HEK293T (cell line): Measurements from ENCODE around the gene ERVMER34-1.

Experiments used
- CTCF ChIA-PET: fragments of 350-600 bp; formaldehyde crosslinking; extraction: SDS; loops from one replicate; lab custom pipeline; 2021; ENCODE audit warnings: antibody characterized with exemption, inconsistent platforms; lab: Yijun Ruan, JAX
- POLR2A ChIA-PET: fragments of 350-600 bp; formaldehyde crosslinking; extraction: SDS; loops from one replicate; lab custom pipeline; 2020; ENCODE audit warnings: antibody characterized with exemption, inconsistent platforms; lab: Yijun Ruan, JAX
- DNase-seq: peaks from one replicate; pipeline ENCODE4 v3.0.0; 2012; ENCODE audit warnings: mixed read lengths; ENCODE audit errors: extremely low spot score
- ARNT ChIP-seq: fragments of 450-650 bp; IDR thresholded peaks from 2 replicates; pipeline ENCODE4 v1.6.1; 2017; ENCODE audit warnings: mild to moderate bottlenecking
- BHLHE40 ChIP-seq: fragments of 450-650 bp; IDR thresholded peaks from 2 replicates; pipeline ENCODE4 v1.6.1; 2016; ENCODE audit warnings: mild to moderate bottlenecking, moderate library complexity, borderline replicate concordance
- CTBP1 ChIP-seq: fragments of 450-650 bp; IDR thresholded peaks from 2 replicates; pipeline ENCODE4 v1.6.1; 2016; ENCODE audit warnings: borderline replicate concordance
- ELF4 ChIP-seq: fragments of 450-650 bp; IDR thresholded peaks from 2 replicates; pipeline ENCODE4 v1.6.1; 2017; ENCODE audit warnings: antibody characterized with exemption
- FOXA1 ChIP-seq: fragments of 450-650 bp; IDR thresholded peaks from 2 replicates; pipeline ENCODE4 v1.6.1; 2016; ENCODE audit warnings: mild to moderate bottlenecking
- FOXK2 ChIP-seq: fragments of 450-650 bp; IDR thresholded peaks from 2 replicates; pipeline ENCODE4 v1.6.1; 2016; ENCODE audit warnings: mild to moderate bottlenecking
- FOXM1 ChIP-seq: fragments of 450-650 bp; IDR thresholded peaks from 2 replicates; pipeline ENCODE4 v1.6.1; 2017; ENCODE audit warnings: mild to moderate bottlenecking, borderline replicate concordance
- HDGF ChIP-seq: fragments of 450-650 bp; IDR thresholded peaks from 2 replicates; pipeline ENCODE4 v1.6.1; 2017; ENCODE audit warnings: antibody characterized with exemption, borderline replicate concordance
- L3MBTL2 ChIP-seq: fragments of 450-650 bp; conservative IDR thresholded peaks from 2 replicates; pipeline ENCODE4 v1.6.1; 2016; ENCODE audit warnings: mild to moderate bottlenecking
- LEF1 ChIP-seq: fragments of 450-650 bp; IDR thresholded peaks from 2 replicates; pipeline ENCODE4 v1.6.1; 2017; ENCODE audit warnings: mild to moderate bottlenecking, borderline replicate concordance
- NFRKB ChIP-seq: fragments of 450-650 bp; IDR thresholded peaks from 2 replicates; pipeline ENCODE4 v1.6.1; 2016; ENCODE audit warnings: mild to moderate bottlenecking, moderate library complexity
- SP1 ChIP-seq: fragments of 450-650 bp; IDR thresholded peaks from 2 replicates; pipeline ENCODE4 v1.6.1; 2017
- SUZ12 ChIP-seq: fragments of 450-650 bp; IDR thresholded peaks from 2 replicates; pipeline ENCODE4 v1.6.1; 2016; ENCODE audit warnings: mild to moderate bottlenecking
- TARDBP ChIP-seq: fragments of 450-650 bp; IDR thresholded peaks from 2 replicates; pipeline ENCODE4 v1.6.1; 2016
- ZNF384 ChIP-seq: fragments of 450-650 bp; IDR thresholded peaks from 2 replicates; pipeline ENCODE4 v1.6.1; 2016
- TF ChIP-seq, protein P1 (sequence below): fragments of 450-650 bp; IDR thresholded peaks from 2 replicates; pipeline ENCODE4 v1.6.1; 2016

The ERVMER34-1 gene, protein sequence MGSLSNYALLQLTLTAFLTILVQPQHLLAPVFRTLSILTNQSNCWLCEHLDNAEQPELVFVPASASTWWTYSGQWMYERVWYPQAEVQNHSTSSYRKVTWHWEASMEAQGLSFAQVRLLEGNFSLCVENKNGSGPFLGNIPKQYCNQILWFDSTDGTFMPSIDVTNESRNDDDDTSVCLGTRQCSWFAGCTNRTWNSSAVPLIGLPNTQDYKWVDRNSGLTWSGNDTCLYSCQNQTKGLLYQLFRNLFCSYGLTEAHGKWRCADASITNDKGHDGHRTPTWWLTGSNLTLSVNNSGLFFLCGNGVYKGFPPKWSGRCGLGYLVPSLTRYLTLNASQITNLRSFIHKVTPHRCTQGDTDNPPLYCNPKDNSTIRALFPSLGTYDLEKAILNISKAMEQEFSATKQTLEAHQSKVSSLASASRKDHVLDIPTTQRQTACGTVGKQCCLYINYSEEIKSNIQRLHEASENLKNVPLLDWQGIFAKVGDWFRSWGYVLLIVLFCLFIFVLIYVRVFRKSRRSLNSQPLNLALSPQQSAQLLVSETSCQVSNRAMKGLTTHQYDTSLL

GRCh38 chr4:52750819-52751486 is at the start of gene ERVMER34-1:
ERVMER34-1 (minus strand) TSS chr4:52751425; CDS start chr4:52745520, 5,905 bp downstream.
- DNase-seq = no peak
- TF ChIP-seq ARNT (no peak), BHLHE40 (no peak), SUZ12 (no peak), FOXM1 (no peak), LEF1 (no peak), CTBP1 (no peak), HDGF (no peak), ELF4 (no peak), L3MBTL2 (no peak), TARDBP (no peak), FOXA1 (no peak)
- TF ChIP-seq, protein P1, sequence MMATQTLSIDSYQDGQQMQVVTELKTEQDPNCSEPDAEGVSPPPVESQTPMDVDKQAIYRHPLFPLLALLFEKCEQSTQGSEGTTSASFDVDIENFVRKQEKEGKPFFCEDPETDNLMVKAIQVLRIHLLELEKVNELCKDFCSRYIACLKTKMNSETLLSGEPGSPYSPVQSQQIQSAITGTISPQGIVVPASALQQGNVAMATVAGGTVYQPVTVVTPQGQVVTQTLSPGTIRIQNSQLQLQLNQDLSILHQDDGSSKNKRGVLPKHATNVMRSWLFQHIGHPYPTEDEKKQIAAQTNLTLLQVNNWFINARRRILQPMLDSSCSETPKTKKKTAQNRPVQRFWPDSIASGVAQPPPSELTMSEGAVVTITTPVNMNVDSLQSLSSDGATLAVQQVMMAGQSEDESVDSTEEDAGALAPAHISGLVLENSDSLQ = no peak
- POLR2A ChIA-PET = interaction anchor here (0.7 kb wide), 1 partner anchor 38 kb away, joined by 4 read pairs; no protein-coding TSS in a partner anchor
- CTCF ChIA-PET = no interaction called here

DNA sequence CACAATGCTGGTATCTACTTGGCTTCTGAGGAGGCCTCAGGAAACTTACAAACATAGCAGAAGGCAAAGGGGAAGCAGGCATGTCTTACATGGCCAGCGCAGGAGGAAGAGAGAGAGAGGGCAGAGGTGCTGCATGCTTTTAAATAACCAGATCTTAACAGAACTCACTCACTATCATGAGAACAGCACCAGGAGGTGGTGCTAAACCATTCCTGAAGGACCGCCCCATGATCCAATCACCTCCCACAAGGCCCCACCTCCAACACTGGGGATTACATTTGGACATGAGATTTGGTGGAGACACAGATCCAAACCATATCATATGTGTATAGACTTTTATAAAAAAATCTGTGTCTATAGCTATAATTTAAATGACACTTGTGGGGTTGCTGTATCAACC is 48.6 kb upstream of the ERVMER34-1 start:
- POLR2A ChIA-PET = no interaction called here
- DNase-seq = no peak
- TF ChIP-seq ZNF384 = no peak
- no peak for TF ChIP-seq HDGF
- TF ChIP-seq, protein P1 = no peak
- TF ChIP-seq ELF4 = no peak
- TF ChIP-seq NFRKB = no peak
- TF ChIP-seq TARDBP = no peak
- TF ChIP-seq LEF1 = no peak
- TF ChIP-seq L3MBTL2 = no peak
- TF ChIP-seq SUZ12 = no peak
- TF ChIP-seq FOXK2 = no peak
- no peak for TF ChIP-seq CTBP1
- TF ChIP-seq FOXM1 = no peak
- TF ChIP-seq ARNT = no peak
- no peak for TF ChIP-seq FOXA1
- CTCF ChIA-PET = no interaction called here

GRCh38 chr4:52795533-52795932 is 44.3 kb upstream of the ERVMER34-1 start:
- TF ChIP-seq TARDBP = no peak
- TF ChIP-seq BHLHE40 = no peak
- no peak for TF ChIP-seq NFRKB
- no peak for TF ChIP-seq ZNF384
- no peak for TF ChIP-seq FOXK2
- TF ChIP-seq SUZ12 = no peak
- TF ChIP-seq FOXM1 = no peak
- no peak for TF ChIP-seq ARNT
- TF ChIP-seq, protein P1 = no peak
- TF ChIP-seq FOXA1 = no peak
- TF ChIP-seq ELF4 = no peak
- no peak for TF ChIP-seq CTBP1
- TF ChIP-seq HDGF = no peak
- TF ChIP-seq SP1 = no peak
- TF ChIP-seq L3MBTL2 = no peak
- ChIA-PET POLR2A (no interaction called here), CTCF (no interaction called here)
- no peak for DNase-seq

DNA sequence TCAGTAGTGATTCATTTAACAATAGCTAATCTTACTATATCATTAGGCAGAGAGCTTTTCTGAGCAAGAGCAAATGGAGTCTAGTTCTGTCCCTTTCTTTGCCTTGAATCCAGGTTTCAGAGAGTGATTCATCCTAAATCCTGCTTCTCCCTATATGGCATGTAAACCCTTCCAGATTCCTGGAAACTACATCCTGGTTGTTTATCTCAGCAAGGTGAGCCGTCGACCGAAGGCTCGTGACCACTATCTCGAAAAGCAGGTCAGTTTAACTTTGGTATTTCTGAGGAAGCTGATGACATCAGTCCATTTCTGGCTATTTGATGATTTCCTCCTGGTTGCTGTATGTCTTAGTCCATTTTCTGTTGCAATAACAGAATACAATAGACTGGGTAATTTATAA is 40.7 kb upstream of the ERVMER34-1 start:
- CTCF ChIA-PET = no interaction called here
- POLR2A ChIA-PET = no interaction called here
- DNase-seq = no peak
- no peak for TF ChIP-seq ELF4
- TF ChIP-seq FOXM1 = no peak
- TF ChIP-seq, protein P1 = no peak
- no peak for TF ChIP-seq SP1

GRCh38 chr4:52789774-52790173 is 38.5 kb upstream of the ERVMER34-1 start:
- DNase-seq = no peak
- ChIA-PET CTCF (no interaction called here), POLR2A (no interaction called here)
- no peak for TF ChIP-seq HDGF
- TF ChIP-seq FOXM1 = no peak
